Hepatocyte (in vitro differentiated cells): ENCODE data around the gene CRTAC1. TPM values are rescaled to one million over a fixed set of nuclear protein-coding genes. Genes with fewer than 3 reads are reported as not detected.

Experiments
- DNase-seq: peaks from one replicate; pipeline ENCODE4 v3.0.0-alpha.2; 2016; ENCODE audit warnings: low spot score
- H2AFZ ChIP-seq: fragments of 200-600 bp; sonication (generic); 2 replicates; pipeline ENCODE4 v1.6.0; 2016; ENCODE audit warnings: antibody characterized with exemption, mild to moderate bottlenecking
- H3K27ac ChIP-seq: fragments of 200-600 bp; sonication (generic); 2 replicates; pipeline ENCODE4 v1.5.1; 2016; ENCODE audit warnings: mild to moderate bottlenecking
- H3K27me3 ChIP-seq: fragments of 200-600 bp; sonication (generic); 2 replicates; pipeline ENCODE4 v1.6.1; 2016
- H3K36me3 ChIP-seq: fragments of 200-600 bp; sonication (generic); replicated peaks from 2 replicates; pipeline ENCODE4 v1.5.1; 2016; ENCODE audit warnings: low read depth; ENCODE audit not compliant: insufficient read depth
- H3K4me1 ChIP-seq: fragments of 200-600 bp; sonication (generic); 2 replicates; pipeline ENCODE4 v1.5.1; 2016; ENCODE audit warnings: mild to moderate bottlenecking, moderate library complexity; ENCODE audit not compliant: insufficient read depth
- H3K4me2 ChIP-seq: fragments of 200-600 bp; sonication (generic); 2 replicates; pipeline ENCODE4 v1.6.0; 2016
- H3K4me3 ChIP-seq: fragments of 200-600 bp; sonication (generic); 2 replicates; pipeline ENCODE4 v1.5.1; 2016; ENCODE audit warnings: mild to moderate bottlenecking
- H3K79me2 ChIP-seq: fragments of 200-600 bp; sonication (generic); 2 replicates; pipeline ENCODE4 v1.6.0; 2017; ENCODE audit warnings: mild to moderate bottlenecking
- H3K9me2 ChIP-seq: fragments of 200-600 bp; sonication (generic); replicated peaks from 2 replicates; pipeline ENCODE4 v1.6.0; 2017; ENCODE audit warnings: mild to moderate bottlenecking; ENCODE audit not compliant: insufficient read depth
- H3K9me3 ChIP-seq: fragments of 200-600 bp; sonication (generic); 2 replicates; pipeline ENCODE4 v1.5.1; 2016; ENCODE audit warnings: low read depth, mild to moderate bottlenecking
- H4K20me1 ChIP-seq: fragments of 200-600 bp; sonication (generic); 2 replicates; pipeline ENCODE4 v1.6.0; 2016; ENCODE audit warnings: mild to moderate bottlenecking; ENCODE audit not compliant: insufficient read depth, poor library complexity, severe bottlenecking
- CTCF ChIP-seq: fragments of 200-600 bp; sonication (generic); IDR thresholded peaks from 2 replicates; pipeline ENCODE4 v1.5.1; 2016; ENCODE audit warnings: antibody characterized with exemption, mild to moderate bottlenecking; ENCODE audit not compliant: poor library complexity
- EZH2 ChIP-seq: fragments of 200-600 bp; sonication (generic); IDR thresholded peaks from 2 replicates; pipeline ENCODE4 v1.6.1; 2016; ENCODE audit warnings: antibody characterized with exemption, mild to moderate bottlenecking, borderline replicate concordance
- EZH2phosphoT487 ChIP-seq: fragments of 200-600 bp; sonication (generic); IDR thresholded peaks from one replicate; pipeline ENCODE4 v1.6.1; 2018; ENCODE audit warnings: antibody characterized with exemption, mild to moderate bottlenecking, low read depth, moderate library complexity; ENCODE audit not compliant: unreplicated experiment, severe bottlenecking
- WGBS: methylation state at CpG from one replicate; pipeline ENCODE4 v1.1.6; 2016; ENCODE audit warnings: low lambda C conversion rate; ENCODE audit errors: missing lambda C conversion rate; 5-methylcytosine and 5-hydroxymethylcytosine counted together
- polyA plus RNA-seq: library from polyadenylated mRNA; unstranded; fragments of >200 nt; fragmentation: Nextera tagmentation; extraction: Ambion mirVana; gene quantifications from 2 replicates; pipeline ENCODE4 v1.2.1, GENCODE V29; 2016
- total RNA-seq: library from RNA; depleted of rRNA; stranded (reverse); fragments of >200 nt; gene quantifications from 2 replicates; pipeline ENCODE4 v1.2.3, GENCODE V29; 2014

CRTAC1 gene
- total and polyA plus RNA-seq, 2 experiments from 2014 or later = 0.47 to 0.76 TPM

- DNase-seq = no peak
- H4K20me1 ChIP-seq = no peaks in the 10 kb centered on the region
- H2AFZ ChIP-seq = no peak overlapping the region
- H3K4me3 ChIP-seq = no peak overlapping the region
- H3K36me3 ChIP-seq = no peaks in the 10 kb centered on the region
- TF ChIP-seq CTCF (no peak), EZH2phosphoT487 (no peak), EZH2 (no peak)
- WGBS = 94% methylated on average over 3 of the region's 3 CpGs
- no peak overlapping the region for H3K27ac ChIP-seq
- no peaks in the 10 kb centered on the region for H3K79me2 ChIP-seq
- H3K4me1 ChIP-seq = peaks cover 3% of the 10 kb centered on the region
- H3K4me2 ChIP-seq = no peak overlapping the region
- no peaks in the 10 kb centered on the region for H3K9me2 ChIP-seq
- peaks cover 24% of the 10 kb centered on the region for H3K27me3 ChIP-seq
- H3K9me3 ChIP-seq = no peaks in the 10 kb centered on the region
Observed at GRCh38 chr10:97854743-97855142, 175.7 kb downstream of the CRTAC1 start.

DNA sequence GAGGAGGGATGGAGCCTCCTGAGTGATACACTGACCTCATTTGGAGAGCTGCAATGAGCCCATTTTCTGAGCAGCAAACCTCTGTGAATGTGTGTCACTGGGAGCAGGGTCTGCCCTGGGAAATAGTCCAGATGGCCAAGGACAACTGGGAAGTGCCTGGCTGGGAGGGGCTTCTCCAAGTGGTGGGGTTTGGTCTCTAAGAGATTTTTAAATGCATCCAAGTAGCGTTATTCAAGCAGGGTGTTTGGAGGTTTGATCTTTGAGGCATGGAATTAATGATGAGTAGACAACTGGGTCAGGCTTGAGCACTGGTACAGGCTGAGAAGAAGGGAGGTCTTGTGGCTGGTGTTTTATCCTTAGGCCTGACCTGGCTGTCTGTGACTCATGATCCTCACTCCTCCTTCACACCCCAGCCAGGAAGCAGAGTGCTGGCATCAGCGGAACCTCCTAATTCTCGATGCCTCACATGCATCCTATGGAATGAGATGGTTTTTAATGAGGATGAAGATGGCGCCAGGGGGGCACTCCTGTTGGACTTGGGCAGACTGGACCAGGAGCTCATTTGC is 177.5 kb downstream of the CRTAC1 start:
- WGBS = 86% methylated on average over 4 of the region's 4 CpGs
- Histone ChIP-seq H3K9me3 (no peaks in the 10 kb centered on the region), H4K20me1 (no peaks in the 10 kb centered on the region), H3K36me3 (no peaks in the 10 kb centered on the region), H2AFZ (no peak overlapping the region), H3K79me2 (no peaks in the 10 kb centered on the region), H3K4me2 (no peak overlapping the region), H3K9me2 (no peaks in the 10 kb centered on the region), H3K4me3 (no peak overlapping the region), H3K4me1 (peaks cover 3% of the 10 kb centered on the region), H3K27ac (no peak overlapping the region), H3K27me3 (peaks cover 33% of the 10 kb centered on the region)
- DNase-seq = no peak
- no peak for TF ChIP-seq EZH2
- TF ChIP-seq EZH2phosphoT487 = no peak

DNA sequence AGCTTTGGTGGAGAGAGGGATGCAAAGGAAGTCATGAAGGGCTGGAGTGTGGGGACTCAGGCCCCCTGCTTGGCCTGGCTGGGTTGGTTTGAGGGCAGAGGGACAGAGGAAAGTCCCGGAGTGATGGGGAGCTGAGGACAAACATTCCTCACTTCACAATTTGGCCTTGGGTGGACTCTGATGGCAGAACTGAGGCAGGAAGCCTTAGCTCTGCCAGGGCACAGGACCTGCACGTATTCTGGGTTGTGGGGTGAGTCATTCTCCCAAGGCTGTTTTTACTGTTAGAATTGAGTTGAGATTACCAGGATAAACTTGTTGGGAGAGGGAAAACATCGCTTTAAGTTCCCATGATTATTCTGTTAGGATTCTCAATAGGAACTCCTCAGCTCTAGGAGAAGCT is 178.1 kb downstream of the CRTAC1 start:
- Histone ChIP-seq H3K36me3 (no peaks in the 10 kb centered on the region), H3K4me2 (no peak overlapping the region), H3K9me2 (no peaks in the 10 kb centered on the region), H3K79me2 (no peaks in the 10 kb centered on the region), H4K20me1 (no peaks in the 10 kb centered on the region), H2AFZ (no peak overlapping the region), H3K9me3 (no peaks in the 10 kb centered on the region), H3K4me1 (peaks cover 3% of the 10 kb centered on the region), H3K27me3 (peaks cover 33% of the 10 kb centered on the region), H3K27ac (no peak overlapping the region), H3K4me3 (no peak overlapping the region)
- no peak for TF ChIP-seq CTCF
- no peak for TF ChIP-seq EZH2
- no peak for TF ChIP-seq EZH2phosphoT487
- 59% methylated on average over 3 of the region's 3 CpGs for WGBS
- DNase-seq = no peak

GRCh38 chr10:97851341-97852001 is 178.9 kb downstream of the CRTAC1 start:
- 88% methylated on average over 7 of the region's 7 CpGs for WGBS
- DNase-seq = no peak
- Histone ChIP-seq H3K27me3 (peaks cover 35% of the 10 kb centered on the region), H2AFZ (no peak overlapping the region), H3K79me2 (no peaks in the 10 kb centered on the region), H3K36me3 (no peaks in the 10 kb centered on the region), H3K27ac (no peak overlapping the region), H3K4me3 (no peak overlapping the region), H3K4me2 (no peak overlapping the region), H3K9me3 (no peaks in the 10 kb centered on the region), H3K4me1 (peaks cover 3% of the 10 kb centered on the region), H3K9me2 (no peaks in the 10 kb centered on the region), H4K20me1 (no peaks in the 10 kb centered on the region)
- TF ChIP-seq CTCF (no peak), EZH2 (no peak), EZH2phosphoT487 (no peak)
